ENCODE measurements around the gene SDHAF1. TPM values are rescaled to one million over a fixed set of nuclear protein-coding genes. Genes with fewer than 3 reads are reported as not detected.

SDHAF1 gene
- total and polyA plus RNA-seq, 2 donors (not counting 3 experiments of a cell fraction or from before 2014, with no cell fraction given), result 10.3 to 16.2 TPM

GRCh38 chr19:36014012-36014924, 19.3 kb downstream of the SDHAF1 start, which contains the start of gene ALKBH6:
Gene ALKBH6 (minus strand): TSS chr19:36014213. CDS start chr19:36013397, 816 bp downstream.
- intact Hi-C loops (cut with micrococcal nuclease), result loop anchor here (1.0 kb wide), 3 partner anchors 19 to 101 kb away; partner anchors contain the start of genes SDHAF1, TBCB, THAP8 and WDR62
- Histone ChIP-seq H3K4me1 (ENCODE audit: control insufficient read depth, extremely low read depth, insufficient read depth, low read length) (peaks cover 14% of the 10 kb centered on the region), H2AFZ (ENCODE audit: low read depth, low read length) (peak within 1 kb of the TSS; percentile 94), H3K9ac (replicated peaks; ENCODE audit: extremely low read depth, insufficient read depth, low read length) (peak within 1 kb of the TSS; percentile 88), H3K79me2 (ENCODE audit: control insufficient read depth, insufficient read depth, low read length) (no peaks in the 10 kb centered on the region), H3K27me3 (ENCODE audit: control insufficient read depth in 2 of 2, insufficient read depth in 2 of 2, low read length in 2 of 2) (no peaks in the 10 kb centered on the region), H3K4me2 (ENCODE audit: insufficient read depth, low read length) (peak within 1 kb of the TSS; percentile 93), H3K9me3 (replicated peaks; ENCODE audit: control insufficient read depth, insufficient read depth, low read length) (no peaks in the 10 kb centered on the region), H3K27ac (ENCODE audit: insufficient read depth, low read depth, low read length) (peak within 1 kb of the TSS; percentile 65), H3K9me1 (replicated peaks; ENCODE audit: control insufficient read depth, extremely low read depth, insufficient read depth, low read length) (no peaks in the 10 kb centered on the region), H4K20me1 (replicated peaks; ENCODE audit: control insufficient read depth, extremely low read depth, insufficient read depth, low read length) (no peaks in the 10 kb centered on the region), H3K4me3 (replicated peaks in 1 of 3; ENCODE audit: insufficient read depth in 1 of 3, low read depth in 1 of 3, low read length in 3 of 3) (peak within 1 kb of the TSS; percentile 69 to 96 (median 91)), H3K36me3 (ENCODE audit: control insufficient read depth in 2 of 2, extremely low read depth in 1 of 2, insufficient read depth in 2 of 2, low read length in 2 of 2) (peaks cover 0 to 17% of the 10 kb centered on the region in 2 experiments)
- dilution Hi-C loops (cut with MboI; ENCODE audit: extremely low pct_ligation_motif_present, low sequenced_read_pairs), result no loop called here
- FAIRE-seq, result peak; percentile 100
- ChIA-PET CTCF (interaction anchor here (0.8 to 1.2 kb wide), 6 partner anchors 8 to 40 kb away, joined by 3 to 6 read pairs (median 4); partner anchors contain the start of genes CLIP3, SDHAF1 and THAP8), POLR2A (interaction anchor here (0.9 kb wide), 1 partner anchor 39 kb away, joined by 3 read pairs; no protein-coding TSS in a partner anchor)
- BruUV-seq (replicated peaks), result TSS peak; percentile 79
- DNase-seq (ENCODE audit: low read depth, low spot score), result peak; percentile 99
- TF ChIP-seq POLR2A (IDR thresholded peaks at IDR 0.05; ENCODE audit: low read depth, low read length) (peak; percentile 23), CTCF (IDR thresholded peaks at IDR 0.05; ENCODE audit: extremely low read depth in 1 of 2, insufficient read depth in 1 of 2, low read depth in 1 of 2, low read length in 2 of 2) (no peak)

- FAIRE-seq, result no peak
- intact Hi-C loops (cut with micrococcal nuclease), result no loop called here
- Histone ChIP-seq H3K27me3 (ENCODE audit: control insufficient read depth in 2 of 2, insufficient read depth in 2 of 2, low read length in 2 of 2) (no peaks in the 10 kb centered on the region), H3K4me2 (ENCODE audit: insufficient read depth, low read length) (no peak overlapping the region), H3K9me3 (replicated peaks; ENCODE audit: control insufficient read depth, insufficient read depth, low read length) (no peaks in the 10 kb centered on the region), H3K4me3 (replicated peaks in 1 of 3; ENCODE audit: insufficient read depth in 1 of 3, low read depth in 1 of 3, low read length in 3 of 3) (no peak overlapping the region), H3K79me2 (ENCODE audit: control insufficient read depth, insufficient read depth, low read length) (no peaks in the 10 kb centered on the region), H2AFZ (ENCODE audit: low read depth, low read length) (no peak overlapping the region), H3K9ac (replicated peaks; ENCODE audit: extremely low read depth, insufficient read depth, low read length) (no peak overlapping the region), H3K36me3 (ENCODE audit: control insufficient read depth in 2 of 2, extremely low read depth in 1 of 2, insufficient read depth in 2 of 2, low read length in 2 of 2) (peaks cover 0 to 22% of the 10 kb centered on the region in 2 experiments), H3K4me1 (ENCODE audit: control insufficient read depth, extremely low read depth, insufficient read depth, low read length) (peaks cover 5% of the 10 kb centered on the region), H3K27ac (ENCODE audit: insufficient read depth, low read depth, low read length) (no peak overlapping the region), H3K9me1 (replicated peaks; ENCODE audit: control insufficient read depth, extremely low read depth, insufficient read depth, low read length) (no peaks in the 10 kb centered on the region), H4K20me1 (replicated peaks; ENCODE audit: control insufficient read depth, extremely low read depth, insufficient read depth, low read length) (no peaks in the 10 kb centered on the region)
- no peak for DNase-seq (ENCODE audit: low read depth, low spot score)
- dilution Hi-C loops (cut with MboI; ENCODE audit: extremely low pct_ligation_motif_present, low sequenced_read_pairs), result no loop called here
- TF ChIP-seq JUN (IDR thresholded peaks at IDR 0.05; ENCODE audit: borderline replicate concordance, insufficient read depth, insufficient read length, low read depth) (no peak), CTCF (IDR thresholded peaks at IDR 0.05; ENCODE audit: extremely low read depth in 1 of 2, insufficient read depth in 1 of 2, low read depth in 1 of 2, low read length in 2 of 2) (no peak), EZH2 (IDR thresholded peaks at IDR 0.05; ENCODE audit: borderline replicate concordance, low read depth, low read length, severe bottlenecking) (no peak), MYC (IDR thresholded peaks at IDR 0.05; ENCODE audit: low read depth, low read length) (no peak), FOS (IDR thresholded peaks at IDR 0.05; ENCODE audit: borderline replicate concordance, insufficient read depth, low read length) (no peak), POLR2A (IDR thresholded peaks at IDR 0.05; ENCODE audit: low read depth, low read length) (no peak), MAX (IDR thresholded peaks at IDR 0.05; ENCODE audit: insufficient read depth, insufficient read length) (no peak), POLR2AphosphoS5 (IDR thresholded peaks at IDR 0.05; ENCODE audit: insufficient read depth, low read depth, low read length) (no peak), GATA2 (IDR thresholded peaks at IDR 0.05; ENCODE audit: insufficient read depth, insufficient read length, low read depth, low read length) (no peak)
- ChIA-PET CTCF (no interaction called here), POLR2A (no interaction called here)
- no TSS peak for BruUV-seq (replicated peaks)
These were observed 24.2 kb downstream of the SDHAF1 start for GRCh38 chr19:36019061-36019670.
